GM19240 (cell line): ENCODE results near the gene GJB3.
"Not testable (repeated sequence)": the region's sequence is repeated elsewhere in the genome, so short reads cannot be mapped to it uniquely, and the experiment has no call there.

ENCODE experiments used
- DNase-seq: peaks from one replicate; pipeline ENCODE4 v3.0.0; 2011; ENCODE audit warnings: low spot score; ENCODE audit not compliant: insufficient read length

The GJB3 gene

DNA sequence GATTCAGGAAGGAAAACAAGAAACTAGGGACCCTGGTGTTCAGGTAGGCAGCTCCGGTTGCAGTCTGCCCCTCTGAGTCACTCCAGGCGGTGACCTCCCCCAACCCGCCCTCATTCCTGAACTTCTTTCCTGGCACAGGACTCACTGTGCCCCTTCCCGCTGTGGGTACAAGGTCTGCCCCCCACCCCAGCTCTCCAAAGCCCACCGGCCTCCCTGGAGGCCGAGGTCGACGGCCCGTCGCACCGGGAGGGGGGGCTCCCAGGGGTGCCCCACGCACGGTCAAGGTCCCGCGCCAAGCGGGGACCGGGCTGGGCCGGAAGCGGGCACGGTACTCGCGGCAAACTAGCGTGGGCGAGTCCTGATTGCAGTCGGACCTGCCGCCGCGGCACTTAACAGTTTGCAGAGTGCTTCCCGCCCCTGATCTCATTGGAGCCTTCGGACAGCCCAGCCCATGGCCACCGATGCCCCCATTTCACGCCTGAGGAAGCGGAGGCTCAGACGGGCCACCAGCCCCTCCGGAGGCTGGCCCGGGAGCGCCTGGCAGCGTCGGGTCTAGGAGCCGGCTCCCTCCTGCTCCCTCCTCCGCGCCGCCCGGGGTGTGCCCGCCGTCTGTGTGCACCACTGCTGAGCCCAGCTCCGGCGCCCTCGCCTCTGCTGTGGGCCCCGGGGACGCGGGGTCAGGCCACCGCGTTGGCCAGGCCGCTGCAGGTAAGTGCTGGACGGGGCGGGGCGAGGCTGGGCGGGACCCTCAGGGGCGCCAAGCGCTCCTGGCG is at the start of gene GJB3:
GJB3 (plus strand) TSS at position 144 of the 773 bp plus-strand sequence. CDS start 3,549 bp downstream, outside the sequence.
- no peak for DNase-seq

DNA sequence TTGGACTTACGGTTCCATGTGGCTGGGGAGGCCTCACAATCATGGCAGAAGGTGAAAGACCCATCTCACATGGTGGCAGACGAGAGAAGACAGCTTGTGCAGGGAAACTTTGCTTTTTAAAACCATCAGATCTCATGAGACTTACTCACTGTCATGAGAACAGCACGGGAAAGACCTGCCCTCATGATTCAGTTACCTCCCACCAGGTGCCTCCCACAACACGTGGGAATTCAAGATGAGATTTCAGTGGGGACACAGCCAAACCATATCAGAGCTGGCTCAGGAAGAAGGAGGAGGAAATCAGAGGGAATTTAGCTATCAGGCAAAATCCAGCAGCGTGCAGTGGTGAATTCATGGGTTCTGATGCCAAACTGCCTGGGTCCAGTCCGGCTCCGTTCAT is 48.2 kb upstream of the GJB3 start:
- DNase-seq = not testable (repeated sequence)

DNA sequence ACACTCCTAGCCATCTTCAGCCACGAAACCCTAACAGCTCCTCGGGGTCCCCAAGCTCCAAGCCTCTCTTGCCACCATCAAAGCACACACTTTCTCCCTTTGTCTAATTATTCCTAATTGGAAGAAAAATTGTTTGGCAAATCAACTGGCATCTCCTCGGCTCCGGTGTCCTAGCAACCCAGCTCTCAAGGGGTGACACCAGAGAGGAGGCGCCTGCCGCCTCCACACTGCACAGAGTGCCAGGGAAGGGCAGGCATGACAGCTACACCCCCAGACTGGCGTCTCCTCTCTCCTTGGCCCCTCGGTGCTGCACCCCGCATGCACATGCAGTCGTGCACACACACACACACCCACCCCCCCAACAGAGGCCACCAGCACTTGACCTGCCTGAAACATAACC is 44.3 kb upstream of the GJB3 start:
- no peak for DNase-seq

DNA sequence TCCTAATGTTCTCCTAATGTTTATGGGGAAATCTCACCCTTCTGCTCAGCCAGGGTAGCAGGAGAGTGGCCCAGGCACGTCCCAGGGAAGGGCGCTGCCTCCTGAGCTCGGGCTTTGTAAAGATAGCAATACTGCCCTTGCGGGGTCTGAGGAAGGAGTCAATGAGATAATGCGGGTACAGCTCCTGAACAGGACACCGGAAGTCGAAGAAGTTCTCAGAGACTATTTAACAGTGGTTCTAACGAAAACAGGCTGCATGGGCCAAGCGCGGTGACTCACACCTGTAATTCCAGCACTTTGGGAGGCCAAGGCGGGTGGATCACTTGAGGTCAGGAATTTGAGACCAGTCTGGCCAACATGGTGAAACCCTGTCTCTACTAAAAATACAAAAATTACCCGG is 43.8 kb upstream of the GJB3 start:
- not testable (repeated sequence) for DNase-seq

DNA sequence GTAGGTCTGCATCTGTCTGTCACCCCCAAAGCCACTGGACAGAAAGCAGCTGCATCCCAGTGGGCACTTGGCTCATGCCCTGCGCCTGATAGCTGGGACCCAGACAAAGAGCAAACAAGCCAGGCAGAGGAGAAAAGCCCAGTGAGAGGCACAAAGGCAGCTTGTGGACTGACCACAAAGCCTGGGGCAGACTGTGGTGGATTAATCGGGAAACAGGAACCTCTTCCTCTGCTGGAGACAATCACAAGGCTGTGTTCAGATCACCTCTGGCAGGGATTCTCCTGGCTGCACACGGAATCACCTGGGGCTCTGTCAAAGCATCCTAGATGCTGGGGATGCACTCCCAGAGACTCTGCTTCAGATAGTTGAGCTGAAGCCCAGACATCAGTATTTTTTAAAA is 41.4 kb upstream of the GJB3 start:
- DNase-seq = no peak

DNA sequence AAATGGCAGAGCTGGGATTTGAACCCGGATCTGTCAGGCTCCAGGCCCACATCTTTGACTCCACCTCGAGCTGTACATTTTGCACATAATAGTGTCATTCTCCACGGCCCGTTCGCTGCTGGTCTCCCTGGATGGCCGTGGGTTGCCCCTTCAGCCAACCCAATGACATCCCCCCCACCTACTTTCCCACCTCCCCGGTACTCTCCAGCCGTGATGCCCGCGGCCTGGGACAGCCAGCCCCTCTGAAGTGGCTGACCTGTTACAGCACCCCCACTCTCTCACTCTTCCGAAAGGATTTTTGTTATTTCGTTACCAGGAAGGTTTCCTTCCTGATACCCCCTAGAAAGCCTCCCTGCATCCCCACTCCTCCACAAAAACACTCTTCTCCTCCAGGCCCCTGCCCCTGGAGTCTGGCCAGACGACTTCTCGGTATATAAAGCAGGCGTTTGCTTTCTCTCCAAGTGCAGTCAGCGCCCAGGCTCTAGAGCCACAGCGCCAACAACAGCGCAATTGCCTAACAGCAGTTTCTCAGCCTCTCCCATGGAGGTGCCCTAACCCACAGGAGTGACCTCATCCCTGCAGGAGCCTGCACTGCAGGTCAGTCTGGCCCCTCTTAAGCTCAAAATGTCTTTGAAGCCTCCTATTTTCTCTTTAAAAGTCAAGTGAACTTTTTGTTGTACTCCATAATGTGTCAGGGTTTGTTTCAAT is 40.7 kb upstream of the GJB3 start:
- DNase-seq = no peak

DNA sequence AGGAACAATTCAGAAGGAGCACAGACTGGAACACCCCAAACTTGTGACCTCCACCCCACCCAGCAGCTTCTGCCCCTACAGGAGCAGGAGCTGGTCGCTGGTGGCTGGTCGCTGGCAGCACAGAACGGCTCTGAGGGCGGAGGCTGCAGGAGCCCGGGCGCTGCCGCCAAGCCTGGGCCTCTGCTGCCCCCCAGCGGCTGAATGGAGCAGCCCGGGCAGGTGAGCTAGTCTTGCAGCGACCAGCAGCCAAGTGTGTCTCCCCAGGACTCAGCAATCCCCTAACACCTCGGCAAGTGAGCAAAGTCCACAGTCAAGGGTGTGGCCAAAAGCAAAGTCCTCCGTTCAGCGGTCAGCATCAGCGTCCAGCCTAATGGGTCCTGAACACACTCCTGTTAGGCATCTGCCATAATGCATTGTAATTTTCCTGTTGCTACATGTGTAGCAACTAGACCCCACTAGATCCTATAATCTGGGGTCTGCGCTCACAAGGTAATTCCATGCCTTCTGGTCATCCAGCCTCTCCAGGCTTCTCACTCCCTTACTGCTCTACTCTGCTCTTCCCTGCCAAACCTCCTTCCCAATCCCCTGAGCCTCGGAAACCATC is 38.2 kb upstream of the GJB3 start:
- peak; percentile 95 for DNase-seq

DNA sequence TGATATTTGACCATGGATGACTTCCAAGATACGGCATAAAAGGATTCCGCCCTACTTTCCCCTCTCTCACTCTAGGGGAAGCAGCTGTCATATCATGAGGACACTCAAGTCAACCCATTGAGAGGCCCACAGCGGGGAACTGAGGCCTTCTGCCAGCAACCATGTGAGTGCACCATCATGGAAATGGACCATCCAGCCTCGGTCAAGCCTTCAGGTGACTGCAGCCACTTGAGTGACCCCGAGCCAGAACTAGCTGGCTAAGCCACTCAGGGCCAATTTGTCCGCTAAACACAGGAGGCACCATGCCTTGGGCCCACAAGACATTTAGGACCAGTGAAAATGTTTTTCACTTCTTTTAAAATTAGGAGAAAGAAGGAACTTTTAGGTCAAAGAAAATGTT is 37.2 kb upstream of the GJB3 start:
- no peak for DNase-seq

DNA sequence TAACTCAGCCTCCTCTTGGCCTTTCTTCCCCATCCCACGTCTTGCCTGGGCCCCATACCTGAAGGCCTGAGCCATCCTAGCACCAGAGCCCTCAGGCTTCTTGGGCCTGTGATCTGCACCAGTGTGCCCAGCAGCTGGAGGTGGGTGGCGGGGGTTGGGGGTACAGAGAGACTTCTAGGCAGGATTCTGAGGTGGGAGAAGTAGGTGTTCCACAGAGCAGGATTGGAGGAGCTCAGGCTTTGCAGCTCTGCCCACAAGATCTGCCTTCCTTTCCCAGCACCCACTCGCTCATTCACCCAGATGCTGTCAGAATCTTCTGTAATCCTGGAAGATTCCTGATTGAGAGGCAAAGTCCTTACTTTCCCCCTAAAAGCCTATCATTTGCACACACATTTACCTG is 36.2 kb upstream of the GJB3 start:
- no peak for DNase-seq

DNA sequence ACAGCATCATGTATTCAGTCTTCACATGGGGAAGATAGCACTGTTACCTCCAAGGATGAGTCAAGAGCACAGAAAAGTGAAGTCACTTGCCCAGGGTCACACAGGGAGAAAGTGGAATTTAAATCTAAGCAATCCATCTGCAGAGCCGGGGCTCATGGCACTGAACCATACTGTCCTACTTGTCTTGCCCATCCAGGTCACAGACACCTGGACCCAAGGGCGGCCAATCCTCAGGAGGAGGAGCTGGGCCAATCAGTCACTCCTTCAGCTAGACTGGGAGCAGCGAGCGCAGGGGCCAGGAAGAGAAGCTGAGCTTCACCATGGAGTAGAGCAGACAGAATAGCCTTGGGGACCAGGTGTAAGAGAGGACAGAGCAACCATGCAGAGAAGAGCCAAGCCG is 35.3 kb upstream of the GJB3 start:
- DNase-seq = no peak

DNA sequence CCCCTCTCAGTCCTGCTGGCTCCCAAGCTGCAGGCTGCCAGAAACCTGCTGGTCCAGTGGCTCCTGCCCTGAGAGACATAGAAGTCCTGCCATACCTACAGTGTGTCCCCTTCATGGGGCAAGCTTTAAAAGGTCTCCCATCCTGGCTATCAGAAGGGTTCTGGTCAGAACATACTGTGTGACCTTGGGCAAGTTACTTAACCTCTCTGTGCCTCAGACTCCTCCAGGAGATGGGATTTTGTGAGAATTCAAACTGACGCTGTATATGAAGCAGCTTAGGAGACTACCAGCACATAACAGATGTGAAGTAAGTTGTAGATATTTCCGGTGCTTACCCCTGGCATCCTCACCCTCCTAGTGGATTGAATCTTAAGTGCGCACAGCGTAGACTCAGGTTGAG is 34.9 kb upstream of the GJB3 start:
- DNase-seq = no peak

DNA sequence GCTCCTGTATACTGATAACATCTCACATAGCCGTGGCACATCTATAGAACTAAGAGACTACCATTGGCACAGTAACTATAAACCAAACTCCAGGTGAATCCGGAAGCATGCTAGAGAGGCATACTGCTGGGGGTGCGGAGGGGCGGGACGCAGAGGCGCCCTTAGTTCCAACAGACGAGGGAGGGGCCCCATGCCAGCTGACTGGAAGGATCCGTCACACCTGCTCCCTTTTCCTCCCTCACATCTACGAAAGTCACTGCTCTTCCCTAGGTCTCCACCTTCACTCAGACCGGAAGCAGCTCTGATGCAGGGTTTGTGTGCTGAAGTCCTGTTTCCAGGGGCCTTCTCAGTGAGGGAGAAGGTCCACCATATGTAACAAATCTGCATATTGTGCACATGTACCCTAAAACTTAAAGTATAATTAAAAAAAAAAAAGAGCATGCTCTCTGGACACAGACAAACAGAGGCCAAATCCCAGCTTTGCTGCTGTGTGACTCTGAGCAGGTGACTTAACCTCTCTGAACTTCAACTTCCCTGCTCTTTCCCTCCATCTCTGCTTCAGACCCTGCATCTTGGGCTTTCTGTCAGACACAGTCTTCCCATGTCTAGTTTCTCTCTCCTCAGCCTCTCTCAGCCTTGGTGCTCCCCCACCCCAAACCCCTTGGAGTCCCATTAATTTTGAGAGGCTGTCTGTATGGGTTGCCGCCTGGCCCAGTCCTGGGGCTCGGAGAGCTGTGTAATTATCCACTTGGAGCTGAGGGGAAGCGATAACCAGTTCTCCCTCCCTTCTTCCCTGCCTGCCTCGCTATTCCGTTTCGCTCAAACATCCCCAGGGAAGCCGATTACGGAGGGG is 34.0 kb upstream of the GJB3 start:
- DNase-seq = no peak

DNA sequence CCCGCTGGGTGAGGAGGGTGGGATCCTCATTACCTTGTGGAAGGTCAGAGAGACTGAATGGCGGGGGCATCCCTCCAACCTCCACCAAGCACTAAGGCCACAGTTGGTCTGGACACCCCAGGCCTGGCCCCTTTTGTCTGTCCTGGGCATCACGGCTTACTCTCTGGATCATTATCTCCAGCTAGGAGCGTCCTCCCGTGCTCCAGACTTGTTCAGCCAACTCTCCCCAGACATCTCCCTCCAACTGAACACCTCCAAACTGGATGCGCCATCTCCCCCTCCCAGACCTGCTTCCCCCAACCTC is 33.4 kb upstream of the GJB3 start:
- DNase-seq = no peak

DNA sequence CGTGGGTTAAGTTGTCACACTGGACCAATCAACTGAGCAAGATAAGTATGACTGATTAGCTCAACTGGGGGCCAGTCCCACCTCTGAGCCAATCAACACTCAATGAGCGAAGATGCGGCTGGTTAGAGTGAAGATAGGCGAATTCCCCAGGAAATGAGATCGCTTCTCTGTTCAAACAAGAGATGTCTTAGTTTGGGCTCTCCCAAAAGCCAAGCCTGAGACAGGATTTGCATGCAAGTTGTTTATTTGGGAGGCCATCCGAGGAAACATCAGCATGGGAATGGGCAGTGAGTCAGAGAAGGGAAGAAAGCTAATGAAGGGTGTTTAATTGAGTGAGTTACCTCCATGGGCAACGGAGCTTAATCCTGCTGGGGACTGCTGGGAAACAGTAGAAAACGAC is 31.0 kb upstream of the GJB3 start:
- no peak for DNase-seq

DNA sequence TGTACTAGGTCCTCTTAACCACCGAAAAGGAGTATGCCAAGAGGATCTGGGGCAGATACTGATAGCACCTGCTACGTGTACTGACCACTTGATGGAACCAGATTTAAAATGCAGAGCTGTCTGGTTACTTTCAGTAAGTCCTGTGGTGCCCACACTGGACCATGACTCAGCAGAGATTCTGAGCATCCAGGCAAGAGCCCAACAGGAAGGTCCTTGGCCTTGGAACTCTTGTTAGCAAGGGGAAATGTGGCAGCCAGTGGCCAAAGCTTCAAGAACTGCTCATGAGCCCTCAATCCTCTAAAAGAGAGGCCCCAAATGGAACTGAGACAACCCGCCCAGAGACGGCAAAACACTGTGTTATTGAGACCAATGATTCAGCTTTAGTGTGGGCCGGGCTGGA is 30.4 kb upstream of the GJB3 start:
- DNase-seq = no peak

DNA sequence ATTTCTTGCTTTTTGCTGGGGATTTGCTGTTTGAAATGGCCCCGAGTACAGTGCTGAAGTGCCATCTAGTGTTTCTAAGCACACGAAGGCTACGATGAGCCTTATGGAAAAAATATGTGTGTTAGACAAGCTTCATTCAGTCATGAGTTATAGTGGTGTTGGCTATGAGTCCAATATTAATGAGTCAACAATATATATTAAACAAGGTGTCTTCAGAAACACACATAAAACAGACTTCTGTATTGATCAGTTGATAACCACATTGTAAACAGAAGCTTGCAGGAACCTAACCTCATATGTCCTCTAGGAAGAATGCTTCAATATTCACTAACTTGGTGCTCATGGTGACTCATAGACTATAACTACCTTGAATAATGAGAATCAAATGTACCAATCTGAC is 27.9 kb upstream of the GJB3 start:
- DNase-seq = no peak

DNA sequence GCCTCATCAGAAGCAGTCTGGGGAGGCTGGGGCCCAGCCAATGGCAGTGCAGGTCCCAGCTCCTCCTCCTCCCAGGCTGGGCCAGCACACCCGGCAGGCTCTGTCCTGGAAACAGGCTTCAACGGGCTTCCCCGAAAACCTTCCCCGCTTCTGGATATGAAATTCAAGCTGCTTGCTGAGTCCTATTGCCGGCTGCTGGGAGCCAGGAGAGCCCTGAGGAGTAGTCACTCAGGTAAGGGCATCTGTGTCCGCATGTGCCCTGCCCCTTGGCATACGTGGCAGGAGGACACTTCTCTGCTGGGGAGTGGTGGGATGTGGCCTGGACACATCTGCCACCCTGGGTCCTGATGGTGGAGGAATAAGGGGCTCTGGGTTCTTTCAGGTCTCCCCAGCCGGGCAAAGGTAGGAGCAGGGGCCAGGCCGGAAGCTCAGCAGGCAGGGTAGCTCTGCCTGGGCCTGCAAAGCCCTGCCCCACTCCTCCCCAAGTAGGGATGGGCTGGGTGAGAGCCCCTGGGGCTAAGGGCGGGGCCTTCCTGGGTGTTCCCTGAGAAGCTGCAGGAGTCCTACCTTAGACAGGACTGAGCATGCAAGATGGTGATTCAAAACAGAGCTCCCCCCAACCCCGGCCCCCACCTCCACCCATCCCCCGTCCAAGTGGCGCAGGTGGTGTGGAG is 25.9 kb upstream of the GJB3 start, which contains the start of gene GJB5:
GJB5 (plus strand) TSS at position 84 of the 674 bp plus-strand sequence. CDS start 2,284 bp downstream, outside the sequence.
- DNase-seq = no peak

DNA sequence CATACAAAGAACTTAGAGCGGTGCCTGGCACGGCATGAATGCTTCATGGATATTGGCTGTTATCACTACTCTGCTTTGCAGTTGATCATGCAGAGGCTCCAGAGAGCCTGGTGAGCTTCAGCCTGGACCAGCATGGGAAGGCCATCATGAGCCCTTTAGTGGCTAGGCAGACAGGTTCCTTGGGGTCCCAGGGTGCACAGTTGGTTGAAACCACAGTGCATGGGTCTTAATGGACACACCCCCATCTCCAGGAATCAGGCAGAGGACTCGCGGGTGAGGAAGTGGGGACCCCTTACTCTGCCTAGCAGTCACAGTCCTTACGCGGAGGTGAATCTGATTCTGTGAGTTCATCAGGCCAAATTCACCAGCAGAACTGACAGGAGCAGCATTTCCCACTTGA is 25.1 kb upstream of the GJB3 start:
- no peak for DNase-seq

DNA sequence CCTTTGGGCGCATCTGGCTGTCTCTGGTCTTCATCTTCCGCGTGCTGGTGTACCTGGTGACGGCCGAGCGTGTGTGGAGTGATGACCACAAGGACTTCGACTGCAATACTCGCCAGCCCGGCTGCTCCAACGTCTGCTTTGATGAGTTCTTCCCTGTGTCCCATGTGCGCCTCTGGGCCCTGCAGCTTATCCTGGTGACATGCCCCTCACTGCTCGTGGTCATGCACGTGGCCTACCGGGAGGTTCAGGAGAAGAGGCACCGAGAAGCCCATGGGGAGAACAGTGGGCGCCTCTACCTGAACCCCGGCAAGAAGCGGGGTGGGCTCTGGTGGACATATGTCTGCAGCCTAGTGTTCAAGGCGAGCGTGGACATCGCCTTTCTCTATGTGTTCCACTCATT is 23.6 kb upstream of the GJB3 start:
- no peak for DNase-seq

DNA sequence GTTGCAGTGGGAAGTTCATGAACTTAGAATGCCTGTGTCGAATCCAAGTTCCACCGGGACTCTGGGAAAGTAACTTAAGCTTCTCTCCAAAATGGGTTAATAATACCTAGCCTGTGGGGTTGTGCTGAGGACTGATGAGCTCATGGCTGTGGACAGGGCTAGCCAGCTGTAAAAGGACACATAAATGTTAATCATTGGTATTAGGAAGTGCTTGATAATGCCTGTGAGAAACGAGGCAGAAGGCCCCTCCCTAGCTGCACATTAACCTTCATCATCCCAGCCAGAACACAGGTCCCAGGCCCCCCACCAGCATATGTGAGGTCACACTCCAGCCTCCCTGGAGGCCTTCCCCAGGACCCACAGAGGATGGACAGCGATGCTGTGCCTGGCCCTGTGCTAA is 22.3 kb upstream of the GJB3 start:
- DNase-seq = no peak
